Activated naive CD8-positive, alpha-beta T cell (primary cell): ENCODE data around the gene CLPSL2.
A peak's percentile ranks its signal among the peaks of the same experiment; 100 is the strongest.

ENCODE experiments used
- H3K27ac Mint-ChIP-seq: one replicate; pipeline ENCODE4 v1.8.0; 2021; ENCODE audit warnings: mixed read lengths
- H3K27me3 Mint-ChIP-seq: one replicate; pipeline ENCODE4 v1.8.0; 2021; ENCODE audit warnings: mixed read lengths
- H3K36me3 Mint-ChIP-seq: one replicate; pipeline ENCODE4 v1.8.0; 2021; ENCODE audit warnings: mixed read lengths
- H3K4me1 Mint-ChIP-seq: one replicate; pipeline ENCODE4 v1.8.0; 2021; ENCODE audit warnings: low read depth, mixed read lengths
- H3K4me3 Mint-ChIP-seq: one replicate; pipeline ENCODE4 v1.8.0; 2021; ENCODE audit warnings: mild to moderate bottlenecking, mixed read lengths
- H3K9me3 Mint-ChIP-seq: one replicate; pipeline ENCODE4 v1.8.0; 2021; ENCODE audit warnings: low read depth, mixed read lengths

CLPSL2 gene

GRCh38 chr6:35769211-35769610 lies 7.2 kb upstream of the CLPSL2 start:
- Mint-ChIP-seq H3K27me3 (peaks cover 4% of the 10 kb centered on the region), H3K36me3 (no peaks in the 10 kb centered on the region), H3K4me3 (no peak overlapping the region), H3K9me3 (no peaks in the 10 kb centered on the region), H3K27ac (no peak overlapping the region), H3K4me1 (peaks cover 1% of the 10 kb centered on the region)

- Mint-ChIP-seq H3K27me3 (peaks cover 8% of the 10 kb centered on the region), H3K9me3 (no peaks in the 10 kb centered on the region), H3K27ac (no peak overlapping the region), H3K4me1 (peaks cover 2% of the 10 kb centered on the region), H3K36me3 (no peaks in the 10 kb centered on the region), H3K4me3 (no peak overlapping the region)
These were observed 5.1 kb upstream of the CLPSL2 start for GRCh38 chr6:35771343-35771627.

DNA sequence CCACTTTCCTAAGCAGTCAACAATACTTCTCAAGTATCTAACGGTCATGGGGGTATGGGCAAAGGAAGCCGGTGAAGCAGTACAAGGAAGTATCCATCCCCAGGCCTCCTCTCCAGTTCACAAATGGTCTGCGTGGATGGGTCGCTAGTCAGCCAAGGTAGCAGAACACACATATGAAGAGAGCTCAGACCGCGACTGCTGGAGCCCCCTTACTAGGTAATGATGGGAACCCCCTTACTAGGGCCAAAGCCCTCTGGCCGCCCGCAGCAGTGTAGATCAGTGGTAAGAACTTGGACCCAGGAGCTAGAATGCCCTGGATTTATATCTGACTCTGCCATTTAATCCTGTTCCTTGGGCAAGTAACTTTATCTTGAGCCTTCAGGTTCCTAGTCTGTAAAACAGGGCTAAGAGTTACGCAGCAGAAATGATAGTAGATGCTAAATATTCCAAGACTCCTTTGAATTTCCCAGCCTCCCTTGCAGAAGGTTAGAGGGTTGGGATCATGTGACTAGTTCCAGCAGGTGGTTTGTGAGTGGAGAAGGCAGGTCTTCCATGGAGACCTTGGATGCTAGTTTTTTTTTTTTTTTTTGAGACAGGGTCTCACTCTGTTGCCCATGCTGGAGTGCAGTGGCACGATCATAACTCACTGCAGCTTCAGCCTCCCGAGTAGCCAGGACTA lies 2.1 kb upstream of the CLPSL2 start:
- no peak overlapping the region for H3K4me3 Mint-ChIP-seq
- H3K36me3 Mint-ChIP-seq: peaks cover 2% of the 10 kb centered on the region
- H3K27me3 Mint-ChIP-seq: peaks cover 16% of the 10 kb centered on the region
- no peaks in the 10 kb centered on the region for H3K9me3 Mint-ChIP-seq
- H3K27ac Mint-ChIP-seq: no peak overlapping the region
- peaks cover 7% of the 10 kb centered on the region for H3K4me1 Mint-ChIP-seq

DNA sequence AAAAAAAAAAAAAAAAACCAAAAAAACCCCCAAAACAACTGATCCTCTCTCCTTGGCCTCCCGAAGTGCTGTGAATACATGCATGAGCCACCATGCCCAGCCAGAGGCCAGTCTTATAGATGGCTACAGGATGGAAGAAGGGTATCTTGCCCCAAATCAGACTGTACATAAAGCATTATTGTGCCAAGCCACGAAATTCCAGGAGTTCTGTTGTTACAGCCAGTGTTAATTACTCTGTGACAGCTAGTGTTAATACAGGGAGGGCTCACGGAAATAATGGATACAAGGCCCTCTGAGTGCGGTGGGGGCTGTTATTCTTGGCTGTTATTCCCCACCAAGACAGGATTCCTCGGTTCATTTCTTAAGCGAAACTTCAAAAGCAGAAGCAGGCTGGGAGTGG lies 1.4 kb upstream of the CLPSL2 start:
- H3K4me3 Mint-ChIP-seq: no peak overlapping the region
- H3K27ac Mint-ChIP-seq: no peak overlapping the region
- H3K4me1 Mint-ChIP-seq: peaks cover 7% of the 10 kb centered on the region
- no peaks in the 10 kb centered on the region for H3K9me3 Mint-ChIP-seq
- H3K36me3 Mint-ChIP-seq: peaks cover 2% of the 10 kb centered on the region
- H3K27me3 Mint-ChIP-seq: peaks cover 16% of the 10 kb centered on the region

- Mint-ChIP-seq H3K4me1 (peaks cover 7% of the 10 kb centered on the region), H3K4me3 (peak overlapping the region; percentile 76), H3K27me3 (peaks cover 18% of the 10 kb centered on the region), H3K36me3 (peaks cover 2% of the 10 kb centered on the region), H3K27ac (no peak overlapping the region), H3K9me3 (no peaks in the 10 kb centered on the region)
These were observed 1.1 kb downstream of the CLPSL2 start for GRCh38 chr6:35777356-35778102.

DNA sequence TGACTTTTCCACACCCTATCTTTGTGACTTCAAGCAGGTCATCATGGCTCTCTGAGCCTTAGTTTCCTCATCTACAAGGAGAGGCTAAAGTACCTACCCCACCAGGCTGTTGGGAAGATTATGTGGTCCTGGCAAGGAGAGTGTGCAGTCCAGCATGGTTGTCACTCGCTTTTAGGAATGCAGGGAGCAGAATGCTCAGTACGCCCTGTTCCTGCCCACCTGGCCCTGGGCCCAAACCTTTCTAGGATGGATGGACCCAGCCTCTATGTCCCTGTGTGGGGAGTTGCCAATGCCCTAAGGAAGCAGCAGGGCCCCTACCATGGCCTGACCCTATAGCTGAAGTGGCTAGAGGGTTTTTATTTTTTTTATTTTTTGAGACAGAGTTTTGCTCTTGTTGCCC lies 2.0 kb downstream of the CLPSL2 start:
- H3K4me1 Mint-ChIP-seq: peaks cover 7% of the 10 kb centered on the region
- H3K36me3 Mint-ChIP-seq: peaks cover 2% of the 10 kb centered on the region
- H3K27me3 Mint-ChIP-seq: peaks cover 20% of the 10 kb centered on the region
- no peak overlapping the region for H3K27ac Mint-ChIP-seq
- H3K4me3 Mint-ChIP-seq: no peak overlapping the region
- H3K9me3 Mint-ChIP-seq: no peaks in the 10 kb centered on the region

- Mint-ChIP-seq H3K27me3 (peaks cover 19% of the 10 kb centered on the region), H3K4me3 (no peak within 1 kb of the TSS), H3K9me3 (no peaks in the 10 kb centered on the region), H3K36me3 (peaks cover 2% of the 10 kb centered on the region), H3K27ac (no peak within 1 kb of the TSS), H3K4me1 (peaks cover 6% of the 10 kb centered on the region)
These were observed 4.3 kb downstream of the CLPSL2 start, which contains the start of gene CLPSL1 for GRCh38 chr6:35780719-35781118. CLPSL1 (plus strand) TSS chr6:35781019; CDS start chr6:35781111, 92 bp downstream.

- peaks cover 2% of the 10 kb centered on the region for H3K36me3 Mint-ChIP-seq
- H3K4me3 Mint-ChIP-seq: no peak overlapping the region
- H3K4me1 Mint-ChIP-seq: peaks cover 5% of the 10 kb centered on the region
- H3K27me3 Mint-ChIP-seq: peaks cover 20% of the 10 kb centered on the region
- no peak overlapping the region for H3K27ac Mint-ChIP-seq
- no peaks in the 10 kb centered on the region for H3K9me3 Mint-ChIP-seq
These were observed 4.9 kb downstream of the CLPSL2 start for GRCh38 chr6:35781290-35781689.

- Mint-ChIP-seq H3K4me3 (no peak overlapping the region), H3K4me1 (peaks cover 2% of the 10 kb centered on the region), H3K27ac (no peak overlapping the region), H3K27me3 (peaks cover 23% of the 10 kb centered on the region), H3K36me3 (peaks cover 2% of the 10 kb centered on the region), H3K9me3 (no peaks in the 10 kb centered on the region)
These were observed 6.0 kb downstream of the CLPSL2 start for GRCh38 chr6:35782424-35782823.

DNA sequence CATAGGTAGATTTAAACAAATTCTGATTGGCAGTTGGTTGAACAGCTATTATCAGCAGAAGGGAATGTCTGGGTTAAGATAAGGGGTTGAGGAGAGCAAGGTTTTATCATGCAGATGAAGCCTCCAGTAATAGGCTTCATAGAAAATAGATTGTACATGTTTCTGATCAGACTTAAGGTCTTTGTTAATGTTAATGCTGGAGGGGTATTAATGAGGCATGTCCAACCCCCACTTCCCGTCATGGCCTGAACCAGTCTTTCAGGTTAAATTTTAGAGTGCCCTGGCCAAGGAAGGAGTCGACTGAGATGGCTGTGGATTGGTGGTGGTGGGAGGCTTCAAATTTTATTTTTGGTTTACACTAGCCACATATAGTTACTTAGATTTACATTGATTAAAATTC lies 7.8 kb downstream of the CLPSL2 start:
- Mint-ChIP-seq H3K36me3 (no peaks in the 10 kb centered on the region), H3K4me3 (no peak overlapping the region), H3K4me1 (no peaks in the 10 kb centered on the region), H3K27ac (no peak overlapping the region), H3K9me3 (no peaks in the 10 kb centered on the region), H3K27me3 (peaks cover 25% of the 10 kb centered on the region)

DNA sequence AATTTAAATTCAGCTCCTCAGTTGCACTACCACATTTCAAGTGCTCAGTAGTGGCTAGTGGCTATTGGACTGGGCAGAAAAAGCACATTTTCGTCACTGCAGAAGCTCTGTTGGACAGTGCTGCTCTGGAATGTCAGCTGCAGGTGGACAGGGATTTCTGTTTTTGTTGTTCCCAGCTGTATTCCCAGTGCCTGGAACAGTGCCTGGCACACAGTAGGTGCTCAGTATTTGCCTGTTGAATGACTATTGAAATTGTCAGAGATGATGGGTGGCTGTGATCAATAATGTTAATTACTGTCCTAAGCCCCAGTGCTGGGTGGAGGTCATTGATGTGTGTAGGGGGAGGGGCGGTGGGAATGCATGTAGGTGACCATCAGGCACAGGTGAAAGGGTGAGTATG lies 9.9 kb downstream of the CLPSL2 start:
- Mint-ChIP-seq H3K27ac (no peak overlapping the region), H3K4me3 (no peak overlapping the region), H3K4me1 (no peaks in the 10 kb centered on the region), H3K27me3 (peaks cover 29% of the 10 kb centered on the region), H3K36me3 (no peaks in the 10 kb centered on the region), H3K9me3 (no peaks in the 10 kb centered on the region)

DNA sequence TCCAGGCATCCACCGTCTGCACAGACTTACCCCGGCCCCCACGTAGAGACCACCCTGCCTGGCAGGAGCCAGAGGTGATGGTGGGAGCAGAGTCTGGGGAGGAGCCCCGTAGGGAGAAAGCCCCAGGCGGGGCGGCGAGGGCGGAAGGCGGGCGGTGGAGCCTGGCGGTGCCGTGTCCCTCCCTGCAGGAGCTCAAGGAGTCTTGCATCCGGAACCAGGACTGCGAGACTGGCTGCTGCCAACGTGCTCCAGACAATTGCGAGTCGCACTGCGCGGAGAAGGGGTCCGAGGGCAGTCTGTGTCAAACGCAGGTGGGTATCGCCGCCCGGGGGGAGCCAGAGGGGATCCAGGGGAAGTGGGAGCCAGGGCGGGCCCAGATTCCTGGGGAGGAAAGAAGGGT lies 10.4 kb downstream of the CLPSL2 start:
- no peak overlapping the region for H3K27ac Mint-ChIP-seq
- no peak overlapping the region for H3K4me3 Mint-ChIP-seq
- peaks cover 27% of the 10 kb centered on the region for H3K27me3 Mint-ChIP-seq
- no peaks in the 10 kb centered on the region for H3K4me1 Mint-ChIP-seq
- no peaks in the 10 kb centered on the region for H3K36me3 Mint-ChIP-seq
- no peaks in the 10 kb centered on the region for H3K9me3 Mint-ChIP-seq

GRCh38 chr6:35787266-35788218 lies 11.1 kb downstream of the CLPSL2 start:
- no peaks in the 10 kb centered on the region for H3K9me3 Mint-ChIP-seq
- H3K27ac Mint-ChIP-seq: no peak overlapping the region
- H3K27me3 Mint-ChIP-seq: peaks cover 27% of the 10 kb centered on the region
- no peak overlapping the region for H3K4me3 Mint-ChIP-seq
- H3K4me1 Mint-ChIP-seq: no peaks in the 10 kb centered on the region
- no peaks in the 10 kb centered on the region for H3K36me3 Mint-ChIP-seq

GRCh38 chr6:35788423-35788982 lies 12.1 kb downstream of the CLPSL2 start:
- Mint-ChIP-seq H3K4me1 (no peaks in the 10 kb centered on the region), H3K27ac (no peak overlapping the region), H3K27me3 (peaks cover 25% of the 10 kb centered on the region), H3K9me3 (no peaks in the 10 kb centered on the region), H3K36me3 (no peaks in the 10 kb centered on the region), H3K4me3 (no peak overlapping the region)

- Mint-ChIP-seq H3K27me3 (peaks cover 19% of the 10 kb centered on the region), H3K4me1 (no peaks in the 10 kb centered on the region), H3K4me3 (no peak overlapping the region), H3K36me3 (no peaks in the 10 kb centered on the region), H3K9me3 (no peaks in the 10 kb centered on the region), H3K27ac (no peak overlapping the region)
These were observed 14.3 kb downstream of the CLPSL2 start for GRCh38 chr6:35790683-35791082.
